Measurements from ENCODE around the gene KRTAP9-3. TPM values are rescaled to one million over a fixed set of nuclear protein-coding genes. Genes with fewer than 3 reads are reported as not detected.
A peak's percentile ranks its signal among the peaks of the same experiment; 100 is the strongest.
"Not testable (repeated sequence)": the region's sequence is repeated elsewhere in the genome, so short reads cannot be mapped to it uniquely, and the experiment has no call there.

The KRTAP9-3 gene, protein sequence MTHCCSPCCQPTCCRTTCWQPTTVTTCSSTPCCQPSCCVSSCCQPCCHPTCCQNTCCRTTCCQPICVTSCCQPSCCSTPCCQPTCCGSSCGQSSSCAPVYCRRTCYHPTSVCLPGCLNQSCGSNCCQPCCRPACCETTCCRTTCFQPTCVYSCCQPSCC
- total RNA-seq (2014; rRNA removed; shearing (Covaris generic)) = not detected in 2 replicates

DNA sequence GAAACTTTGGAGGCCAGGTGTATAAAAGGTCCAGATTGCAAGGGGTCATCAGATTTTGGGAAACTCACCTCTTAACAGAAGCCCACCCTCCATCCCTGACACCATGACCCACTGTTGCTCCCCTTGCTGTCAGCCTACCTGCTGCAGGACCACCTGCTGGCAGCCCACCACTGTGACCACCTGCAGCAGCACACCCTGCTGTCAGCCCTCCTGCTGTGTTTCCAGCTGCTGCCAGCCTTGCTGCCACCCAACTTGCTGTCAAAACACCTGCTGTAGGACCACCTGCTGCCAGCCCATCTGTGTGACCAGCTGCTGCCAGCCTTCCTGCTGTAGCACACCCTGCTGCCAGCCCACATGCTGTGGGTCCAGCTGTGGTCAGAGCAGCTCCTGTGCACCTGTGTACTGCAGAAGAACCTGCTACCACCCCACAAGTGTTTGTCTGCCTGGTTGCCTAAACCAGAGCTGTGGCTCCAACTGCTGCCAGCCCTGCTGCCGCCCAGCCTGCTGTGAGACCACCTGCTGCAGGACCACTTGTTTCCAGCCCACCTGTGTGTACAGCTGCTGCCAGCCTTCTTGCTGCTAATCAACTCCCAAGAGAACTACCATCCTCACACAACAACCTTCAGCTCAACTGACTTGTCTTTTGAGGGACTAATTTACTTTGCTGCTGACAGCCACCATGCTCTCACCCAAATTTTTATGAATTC, at the start of gene KRTAP9-3:
Gene KRTAP9-3 (plus strand): TSS at position 51 of the 707 bp plus-strand sequence. CDS start 53 bp downstream, at position 104.
- not testable (repeated sequence) for H3K27me3 ChIP-seq; H3K4me1 ChIP-seq; H3K4me3 ChIP-seq; H3K9me3 ChIP-seq (replicated peaks); H3K36me3 ChIP-seq; H3K27ac ChIP-seq; DNase-seq

DNA sequence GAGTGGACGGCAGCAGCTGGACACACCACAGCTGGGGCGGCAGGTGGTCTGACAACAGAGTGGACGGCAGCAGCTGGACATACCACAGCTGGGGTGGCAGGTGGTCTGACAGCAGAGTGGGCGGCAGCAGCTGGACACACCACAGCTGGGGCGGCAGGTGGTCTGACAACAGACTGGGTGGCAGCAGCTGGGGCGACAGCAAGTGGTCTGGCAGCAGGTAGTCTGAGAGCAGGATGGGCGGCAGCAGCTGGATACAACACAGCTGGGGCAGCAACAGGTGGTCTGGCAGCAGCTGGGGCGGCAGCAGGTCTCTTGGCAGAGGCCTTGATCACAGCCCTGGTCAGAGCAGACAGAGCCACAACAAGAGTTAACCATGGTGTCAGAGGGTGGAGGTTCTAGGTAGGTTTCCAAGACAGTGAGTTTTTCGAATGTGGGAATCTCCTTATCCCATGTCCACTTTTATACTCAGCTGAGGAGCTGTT, 47.7 kb upstream of the KRTAP9-3 start, which contains the start of gene KRTAP4-1:
Gene KRTAP4-1 (minus strand): TSS at position 432 of the 482 bp plus-strand sequence. CDS start 57 bp downstream, at position 375.
- Histone ChIP-seq H3K4me3 (no peak within 1 kb of the TSS), H3K27me3 (no peaks in the 10 kb centered on the region), H3K4me1 (peaks cover 24% of the 10 kb centered on the region)

DNA sequence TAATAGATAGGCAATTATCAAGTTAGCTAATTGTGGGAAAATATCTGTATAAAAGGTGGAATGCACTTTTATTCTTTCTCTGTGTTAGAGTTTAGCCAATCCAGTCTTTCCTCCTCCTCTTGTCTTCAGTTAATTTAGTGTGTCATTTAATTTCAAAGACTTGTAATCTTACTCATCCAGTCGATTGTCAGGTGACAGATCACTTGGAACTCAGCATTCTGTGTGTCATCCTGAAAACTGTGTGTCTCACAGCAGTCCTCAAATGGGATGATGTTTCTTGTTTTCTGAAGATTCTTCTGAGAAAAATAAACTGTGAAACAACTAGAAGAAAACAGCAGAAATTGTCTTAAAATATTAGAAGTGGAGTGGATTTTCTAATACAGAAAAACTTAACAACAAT, 47.2 kb upstream of the KRTAP9-3 start:
- Histone ChIP-seq H3K9me3 (replicated peaks) (no peaks in the 10 kb centered on the region), H3K27ac (peak overlapping the region; percentile 24; the same call in 1 of the 2 replicates), H3K4me1 (peaks cover 24% of the 10 kb centered on the region), H3K27me3 (no peaks in the 10 kb centered on the region), H3K36me3 (no peaks in the 10 kb centered on the region), H3K4me3 (no peak overlapping the region)
- DNase-seq = no peak

More for the DNA sequence above, 47.7 kb upstream of the KRTAP9-3 start, which contains the start of gene KRTAP4-1:
- H3K9me3 ChIP-seq (replicated peaks) = no peaks in the 10 kb centered on the region
- H3K36me3 ChIP-seq = no peaks in the 10 kb centered on the region
- peak within 1 kb of the TSS; percentile 45 for H3K27ac ChIP-seq
- peak; percentile 95 for DNase-seq

DNA sequence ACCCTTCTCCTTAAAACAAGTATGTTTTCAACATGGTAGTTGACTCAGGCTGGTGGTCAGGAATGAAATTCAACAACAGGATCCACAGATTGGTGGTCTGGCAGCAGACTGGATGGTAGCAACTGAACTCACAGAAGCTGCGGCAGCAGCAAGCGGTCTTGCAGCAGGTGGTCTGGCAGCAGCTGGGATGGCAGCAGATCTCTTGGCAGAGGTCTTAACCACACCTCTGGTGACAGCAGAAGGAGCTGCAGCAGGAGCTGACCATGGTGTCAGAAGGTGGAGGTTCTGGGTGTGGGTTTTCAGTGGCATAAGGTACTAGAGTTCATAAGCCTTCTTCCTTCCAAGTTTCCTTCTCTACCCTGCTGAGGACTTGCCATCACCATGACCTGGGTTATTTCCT, 45.4 kb upstream of the KRTAP9-3 start:
- Histone ChIP-seq H3K4me1 (peaks cover 30% of the 10 kb centered on the region), H3K4me3 (no peak overlapping the region), H3K36me3 (no peaks in the 10 kb centered on the region), H3K27ac (no peak overlapping the region), H3K27me3 (no peaks in the 10 kb centered on the region), H3K9me3 (replicated peaks) (no peaks in the 10 kb centered on the region; the same call in 1 of the 2 replicates)
- DNase-seq = peak; percentile 54 to 61

DNA sequence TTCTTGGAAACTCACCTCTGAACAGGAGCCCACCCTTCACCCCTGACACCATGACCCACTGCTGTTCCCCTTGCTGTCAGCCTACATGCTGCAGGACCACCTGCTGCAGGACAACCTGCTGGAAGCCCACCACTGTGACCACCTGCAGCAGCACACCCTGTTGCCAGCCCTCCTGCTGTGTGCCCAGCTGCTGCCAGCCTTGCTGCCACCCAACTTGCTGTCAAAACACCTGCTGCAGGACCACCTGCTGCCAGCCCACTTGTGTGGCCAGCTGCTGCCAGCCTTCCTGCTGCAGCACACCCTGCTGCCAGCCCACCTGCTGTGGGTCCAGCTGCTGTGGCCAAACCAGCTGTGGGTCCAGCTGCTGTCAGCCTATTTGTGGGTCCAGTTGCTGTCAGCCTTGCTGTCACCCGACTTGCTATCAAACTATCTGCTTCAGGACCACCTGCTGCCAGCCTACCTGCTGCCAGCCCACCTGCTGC, 42.4 kb upstream of the KRTAP9-3 start, which contains the start of gene KRTAP9-1:
Gene KRTAP9-1 (plus strand): TSS at position 51 of the 482 bp plus-strand sequence. CDS start 0 bp downstream, at position 51.
- H3K9me3 ChIP-seq (replicated peaks); H3K4me3 ChIP-seq; H3K27me3 ChIP-seq; H3K36me3 ChIP-seq: not testable (repeated sequence)
- DNase-seq = peak in 1 of 2 experiments; percentile 11
- H3K4me1 ChIP-seq = peaks cover 16% of the 10 kb centered on the region
- H3K27ac ChIP-seq = peak within 1 kb of the TSS; percentile 45; the same call in 1 of the 2 replicates

DNA sequence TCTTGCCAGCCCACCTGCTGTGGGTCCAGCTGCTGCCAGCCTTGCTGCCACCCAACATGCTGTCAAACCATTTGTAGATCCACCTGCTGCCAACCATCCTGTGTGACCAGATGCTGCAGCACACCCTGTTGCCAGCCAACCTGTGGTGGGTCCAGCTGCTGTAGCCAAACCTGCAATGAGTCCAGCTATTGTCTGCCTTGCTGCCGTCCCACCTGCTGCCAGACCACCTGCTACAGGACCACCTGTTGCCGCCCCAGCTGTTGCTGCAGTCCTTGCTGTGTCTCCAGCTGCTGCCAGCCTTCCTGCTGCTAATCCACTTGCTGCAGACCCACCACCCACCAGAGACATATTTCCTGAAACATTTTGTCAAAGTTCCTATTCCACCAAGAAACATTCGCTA, 41.9 kb upstream of the KRTAP9-3 start:
- Histone ChIP-seq H3K27me3 (no peaks in the 10 kb centered on the region), H3K36me3 (no peaks in the 10 kb centered on the region), H3K4me3 (no peak overlapping the region), H3K9me3 (replicated peaks) (peaks cover 3% of the 10 kb centered on the region), H3K27ac (peak overlapping the region; percentile 45; the same call in 1 of the 2 replicates), H3K4me1 (peaks cover 14% of the 10 kb centered on the region)
- DNase-seq = peak; percentile 68 to 78

DNA sequence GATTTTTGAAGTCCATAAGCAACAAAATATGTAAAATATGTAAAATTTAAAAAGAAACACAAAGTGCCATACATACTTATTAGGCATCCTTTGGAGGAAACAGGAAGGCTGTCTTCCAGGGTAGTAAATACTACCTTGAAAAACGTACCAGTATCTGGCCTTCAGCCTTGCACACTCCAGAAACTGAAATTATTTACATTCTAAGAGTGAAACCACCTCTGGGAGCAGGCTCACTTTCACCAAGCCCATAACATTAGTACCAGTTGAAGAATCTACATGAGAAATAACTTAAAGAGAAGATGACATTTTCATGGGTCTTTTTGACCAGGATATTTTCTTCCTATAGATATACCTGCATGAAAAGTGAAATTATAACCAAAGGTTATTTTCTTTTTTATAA, 36.2 kb upstream of the KRTAP9-3 start:
- Histone ChIP-seq H3K4me1 (no peaks in the 10 kb centered on the region; the same call in 1 of the 2 replicates), H3K4me3 (no peak overlapping the region), H3K9me3 (replicated peaks) (peaks cover 3% of the 10 kb centered on the region), H3K27me3 (no peaks in the 10 kb centered on the region), H3K27ac (no peak overlapping the region), H3K36me3 (no peaks in the 10 kb centered on the region)
- DNase-seq = no peak

DNA sequence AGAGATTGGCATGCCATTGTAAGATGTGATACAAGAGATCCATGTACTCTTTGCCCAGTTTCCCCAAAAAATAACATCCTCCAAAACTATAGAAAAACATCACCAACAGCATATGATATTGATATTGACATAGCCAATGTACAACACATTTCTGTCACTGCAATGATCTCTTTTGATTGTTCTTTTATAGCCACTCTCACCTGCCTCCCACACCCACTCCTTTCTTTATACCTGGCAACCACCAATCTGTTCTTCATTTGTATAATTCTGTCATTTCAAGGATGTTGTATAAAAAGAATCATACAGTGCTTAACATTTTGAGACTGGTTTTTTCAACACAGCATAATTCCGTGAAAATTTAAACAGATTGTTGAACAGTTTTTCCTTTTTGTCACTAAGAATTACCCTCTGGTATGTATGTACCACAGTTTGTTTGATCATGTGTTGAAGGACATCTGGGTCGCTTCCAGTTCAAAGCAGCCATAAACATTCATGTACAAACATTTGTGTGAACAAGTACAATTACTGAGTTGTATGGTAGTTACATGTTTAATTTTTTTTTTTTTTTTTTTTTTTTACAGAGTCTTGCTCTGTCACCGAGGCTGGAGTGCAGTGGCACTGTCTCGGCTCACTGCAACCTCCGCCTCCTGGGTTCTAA, 32.7 kb upstream of the KRTAP9-3 start:
- Histone ChIP-seq H3K4me1 (no peaks in the 10 kb centered on the region), H3K4me3 (no peak overlapping the region), H3K27ac (no peak overlapping the region), H3K36me3 (no peaks in the 10 kb centered on the region), H3K27me3 (no peaks in the 10 kb centered on the region), H3K9me3 (replicated peaks) (peaks cover 3% of the 10 kb centered on the region; the same call in 1 of the 2 replicates)
- DNase-seq = no peak

DNA sequence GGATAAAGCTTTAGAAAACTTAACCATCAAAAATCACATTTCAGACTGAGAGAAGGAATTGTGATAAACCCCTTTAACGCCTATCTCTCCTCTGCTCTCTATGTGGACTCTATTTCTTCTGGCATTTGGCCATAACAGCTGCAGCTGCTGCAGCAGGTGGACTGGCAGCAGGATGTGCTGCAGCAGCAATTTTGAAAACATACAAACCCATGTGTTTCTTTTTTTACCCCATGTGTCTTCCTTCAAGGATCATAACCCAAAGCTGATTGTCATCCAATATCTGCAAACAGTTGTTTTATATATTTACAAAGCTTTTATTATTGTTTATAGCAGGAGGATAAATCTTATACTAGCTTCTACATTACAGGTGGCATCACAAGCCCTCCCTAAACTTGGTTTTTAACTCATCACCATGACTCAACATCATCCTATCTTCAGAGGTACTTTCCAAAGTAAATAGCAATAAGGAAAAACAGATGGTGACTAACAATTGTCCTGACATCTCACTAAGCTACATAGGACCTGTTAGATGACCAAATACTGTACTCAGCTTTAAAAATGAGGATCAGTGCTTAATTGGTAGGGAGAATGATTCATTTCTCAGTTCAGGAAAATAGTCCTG, 20.3 kb upstream of the KRTAP9-3 start:
- no peak overlapping the region for H3K27ac ChIP-seq
- H3K4me1 ChIP-seq = peaks cover 11% of the 10 kb centered on the region
- H3K27me3 ChIP-seq = no peaks in the 10 kb centered on the region
- peak; percentile 53 to 77 for DNase-seq
- no peaks in the 10 kb centered on the region for H3K36me3 ChIP-seq
- H3K4me3 ChIP-seq = no peak overlapping the region
- no peaks in the 10 kb centered on the region for H3K9me3 ChIP-seq (replicated peaks)

DNA sequence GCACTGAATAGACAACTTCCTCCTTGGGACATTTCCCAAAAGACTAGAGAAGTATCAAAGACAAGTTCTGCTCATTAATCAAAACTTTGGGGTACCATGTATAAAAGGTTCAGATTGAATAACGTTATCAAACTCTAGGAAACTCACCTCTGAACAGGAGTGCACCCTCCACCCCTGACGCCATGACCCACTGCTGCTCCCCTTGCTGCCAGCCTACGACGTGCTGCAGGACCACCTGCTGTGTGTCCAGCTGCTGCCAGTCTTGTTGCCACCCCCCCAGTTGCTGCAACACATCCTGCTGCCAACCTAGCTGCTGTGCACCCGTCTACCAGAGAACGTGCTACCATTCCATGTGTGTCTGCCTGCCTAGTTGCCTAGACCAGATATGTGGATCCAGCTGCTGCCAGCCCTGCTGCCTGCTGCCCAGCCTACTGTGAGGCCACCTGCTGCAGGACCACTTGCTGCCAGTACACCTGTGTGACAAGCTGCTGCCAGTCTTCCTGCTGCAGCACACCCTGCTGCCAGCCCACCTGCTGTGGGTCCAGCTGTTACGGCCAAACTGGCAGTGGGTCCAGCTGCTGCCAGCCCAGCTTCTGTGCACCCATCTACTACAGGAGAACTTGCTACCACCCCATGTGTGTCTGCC, 19.6 kb upstream of the KRTAP9-3 start:
- H3K4me1 ChIP-seq = peaks cover 11% of the 10 kb centered on the region
- no peaks in the 10 kb centered on the region for H3K36me3 ChIP-seq
- no peak overlapping the region for H3K4me3 ChIP-seq
- peak in 1 of 2 experiments; percentile 9 for DNase-seq
- no peaks in the 10 kb centered on the region for H3K27me3 ChIP-seq
- no peaks in the 10 kb centered on the region for H3K9me3 ChIP-seq (replicated peaks)
- no peak overlapping the region for H3K27ac ChIP-seq

DNA sequence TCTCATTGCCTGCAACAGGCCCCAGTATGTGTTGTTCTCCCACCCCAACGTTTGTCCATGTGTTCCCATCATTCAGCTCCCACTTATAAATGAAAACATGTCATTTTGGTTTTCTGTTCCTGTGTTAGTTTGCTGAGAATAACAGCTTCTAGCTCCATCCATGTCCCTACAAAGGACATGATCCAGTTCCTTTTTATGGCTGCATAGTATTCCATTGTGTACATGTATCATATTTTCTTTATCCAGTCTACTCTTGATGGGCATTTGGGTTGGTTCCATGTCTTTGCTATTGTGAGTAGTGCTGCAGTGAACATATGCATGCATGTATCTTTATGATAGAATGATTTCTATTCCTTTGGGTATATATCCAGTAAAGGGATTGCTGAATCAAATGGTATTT, 16.6 kb upstream of the KRTAP9-3 start:
- no peaks in the 10 kb centered on the region for H3K27me3 ChIP-seq
- H3K27ac ChIP-seq = no peak overlapping the region
- no peaks in the 10 kb centered on the region for H3K36me3 ChIP-seq
- DNase-seq = no peak
- H3K4me1 ChIP-seq = peaks cover 11% of the 10 kb centered on the region
- no peak overlapping the region for H3K4me3 ChIP-seq
- H3K9me3 ChIP-seq (replicated peaks) = no peaks in the 10 kb centered on the region

DNA sequence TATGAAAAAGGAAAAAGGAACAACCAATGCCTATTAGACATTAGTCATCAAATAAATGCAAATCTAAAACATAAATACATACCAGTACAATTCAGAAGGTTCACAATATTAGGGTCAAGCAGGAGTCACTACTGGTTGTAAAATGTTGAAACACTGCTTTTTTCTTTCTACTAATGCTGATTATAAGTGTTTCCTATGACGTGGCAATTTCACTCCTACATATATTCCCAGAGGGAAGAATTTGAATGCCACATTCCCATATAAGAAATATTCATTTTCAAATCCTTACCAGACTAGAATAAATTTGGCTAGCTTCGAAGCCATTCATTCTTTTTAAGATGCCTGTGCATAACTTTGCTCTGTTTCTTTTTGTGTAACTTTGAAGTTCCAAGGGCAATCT, 8.4 kb upstream of the KRTAP9-3 start:
- H3K9me3 ChIP-seq (replicated peaks) = no peaks in the 10 kb centered on the region
- H3K4me1 ChIP-seq = no peaks in the 10 kb centered on the region
- no peaks in the 10 kb centered on the region for H3K36me3 ChIP-seq
- H3K4me3 ChIP-seq = no peak overlapping the region
- H3K27ac ChIP-seq = no peak overlapping the region
- no peak for DNase-seq
- H3K27me3 ChIP-seq = no peaks in the 10 kb centered on the region

DNA sequence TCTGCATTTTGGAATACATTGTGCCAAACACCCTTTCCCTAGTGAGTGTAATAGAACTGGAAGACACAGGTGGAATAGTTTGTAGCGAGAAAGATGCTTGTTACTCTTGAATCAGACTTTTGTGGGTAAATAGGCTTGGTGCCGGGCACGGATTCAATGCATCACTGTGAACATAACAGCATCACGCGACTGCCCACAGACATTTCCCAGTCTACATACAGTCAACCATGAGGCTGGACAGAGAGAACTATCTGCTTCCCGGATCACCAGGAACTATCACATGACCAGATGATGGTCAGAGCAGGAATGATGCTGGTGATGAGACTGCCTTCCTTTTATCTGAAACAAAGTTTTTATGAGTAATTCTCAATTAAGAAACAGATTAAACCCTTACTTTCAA, 6.2 kb upstream of the KRTAP9-3 start:
- Histone ChIP-seq H3K9me3 (replicated peaks) (no peaks in the 10 kb centered on the region), H3K36me3 (no peaks in the 10 kb centered on the region), H3K27ac (no peak overlapping the region), H3K27me3 (no peaks in the 10 kb centered on the region), H3K4me1 (no peaks in the 10 kb centered on the region), H3K4me3 (no peak overlapping the region)
- no peak for DNase-seq

DNA sequence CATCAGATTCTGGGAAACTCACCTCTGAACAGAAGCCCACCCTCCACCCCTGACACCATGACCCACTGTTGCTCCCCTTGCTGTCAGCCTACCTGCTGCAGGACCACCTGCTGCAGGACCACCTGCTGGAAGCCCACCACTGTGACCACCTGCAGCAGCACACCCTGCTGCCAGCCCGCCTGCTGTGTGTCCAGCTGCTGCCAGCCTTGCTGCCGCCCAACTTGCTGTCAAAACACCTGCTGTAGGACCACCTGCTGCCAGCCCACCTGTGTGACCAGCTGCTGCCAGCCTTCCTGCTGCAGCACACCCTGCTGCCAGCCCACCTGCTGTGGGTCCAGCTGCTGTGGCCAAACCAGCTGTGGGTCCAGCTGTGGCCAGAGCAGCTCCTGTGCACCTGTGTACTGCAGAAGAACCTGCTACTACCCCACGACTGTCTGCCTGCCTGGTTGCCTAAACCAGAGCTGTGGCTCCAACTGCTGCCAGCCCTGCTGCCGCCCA, 5.6 kb upstream of the KRTAP9-3 start, which contains the start of gene KRTAP9-2:
Gene KRTAP9-2 (plus strand): TSS at position 51 of the 498 bp plus-strand sequence. CDS start 7 bp downstream, at position 58.
- DNase-seq; H3K36me3 ChIP-seq; H3K27ac ChIP-seq; H3K4me1 ChIP-seq; H3K4me3 ChIP-seq; H3K27me3 ChIP-seq; H3K9me3 ChIP-seq (replicated peaks): not testable (repeated sequence)
